Hippocampal formation (tissue), 2 donors: ENCODE measurements around the gene NID1.
A peak's percentile ranks its signal among the peaks of the same experiment; 100 is the strongest.

Experiments used
- DNase-seq, 2 donors: peaks; one replicate each; lab custom pipeline; 2025; lab: John Stamatoyannopoulos, UW

NID1 gene

DNA sequence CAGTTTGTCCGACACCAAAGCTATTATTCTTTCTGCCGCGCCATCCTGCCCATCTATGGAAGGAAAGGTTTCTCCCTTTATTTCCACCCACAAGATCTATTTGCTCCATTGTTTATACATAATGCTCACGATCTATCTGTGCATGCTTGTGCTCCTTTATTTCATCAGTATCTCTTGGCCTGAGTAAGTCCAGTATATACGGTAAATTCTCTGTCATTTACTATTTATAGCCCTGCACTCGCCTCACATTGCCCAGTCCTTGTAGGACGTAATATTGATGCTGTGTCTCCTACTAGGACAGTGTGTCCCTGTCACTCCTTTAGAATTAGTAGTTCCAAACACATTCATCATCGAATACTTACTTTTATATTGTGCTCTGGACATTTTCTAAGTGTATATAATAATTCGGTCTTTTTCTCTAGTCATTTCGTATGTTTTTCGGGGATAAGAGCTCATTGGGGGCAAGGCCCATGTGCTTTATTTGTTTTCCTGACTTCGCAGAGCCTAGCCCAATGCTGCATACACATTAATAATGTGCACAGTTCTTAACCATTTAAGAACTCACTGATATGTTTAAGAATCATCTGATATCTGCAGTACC lies 3.1 kb upstream of the NID1 start:
- no peak for DNase-seq

DNA sequence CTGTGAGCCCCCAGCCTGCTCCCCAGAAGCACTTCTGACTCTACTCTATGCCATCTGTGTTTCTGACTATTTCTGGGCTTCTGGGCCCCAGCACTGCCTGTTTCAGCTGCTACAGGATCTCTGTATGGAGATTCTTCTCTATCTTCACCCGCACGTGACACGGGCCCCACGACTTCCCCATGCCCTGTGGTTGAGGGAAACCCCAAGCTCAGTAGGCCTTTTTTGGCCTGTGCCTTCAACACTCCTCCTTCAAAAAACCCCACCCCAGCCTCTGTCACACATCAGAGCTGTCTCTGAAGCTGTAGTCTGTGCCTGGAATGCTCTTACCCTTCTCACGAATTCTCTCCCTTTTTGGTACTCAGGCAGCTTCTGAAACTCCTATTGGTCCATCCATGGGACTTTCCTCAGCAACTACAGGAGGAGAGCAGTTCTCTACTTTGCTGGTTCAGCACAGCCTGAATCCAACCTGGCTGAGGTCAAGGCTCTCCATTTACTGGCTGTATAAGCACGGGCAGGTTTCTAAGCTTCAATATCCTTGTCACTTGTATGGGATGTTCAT lies 2.0 kb upstream of the NID1 start:
- peak in 1 of 2 donors; percentile 13 for DNase-seq

DNA sequence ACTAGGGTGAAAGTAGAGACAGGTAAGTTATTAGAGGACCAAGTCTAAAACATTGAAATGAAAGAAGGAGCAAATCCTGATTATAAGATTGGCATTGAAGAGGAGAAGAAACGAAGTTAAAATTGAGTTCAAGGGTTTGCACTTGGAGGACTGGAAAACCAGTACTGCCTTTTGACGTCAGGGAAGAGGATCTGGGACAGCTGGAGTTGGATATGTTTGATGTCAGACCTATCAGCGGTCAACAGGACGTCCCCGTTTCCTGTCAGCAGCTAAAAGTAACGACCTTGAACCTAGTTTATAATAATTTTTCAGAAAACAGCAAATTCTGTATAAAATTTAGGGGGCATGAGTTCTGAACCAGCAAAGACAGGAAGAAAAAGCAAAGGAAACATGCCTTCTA lies 1.2 kb upstream of the NID1 start:
- no peak for DNase-seq

DNA sequence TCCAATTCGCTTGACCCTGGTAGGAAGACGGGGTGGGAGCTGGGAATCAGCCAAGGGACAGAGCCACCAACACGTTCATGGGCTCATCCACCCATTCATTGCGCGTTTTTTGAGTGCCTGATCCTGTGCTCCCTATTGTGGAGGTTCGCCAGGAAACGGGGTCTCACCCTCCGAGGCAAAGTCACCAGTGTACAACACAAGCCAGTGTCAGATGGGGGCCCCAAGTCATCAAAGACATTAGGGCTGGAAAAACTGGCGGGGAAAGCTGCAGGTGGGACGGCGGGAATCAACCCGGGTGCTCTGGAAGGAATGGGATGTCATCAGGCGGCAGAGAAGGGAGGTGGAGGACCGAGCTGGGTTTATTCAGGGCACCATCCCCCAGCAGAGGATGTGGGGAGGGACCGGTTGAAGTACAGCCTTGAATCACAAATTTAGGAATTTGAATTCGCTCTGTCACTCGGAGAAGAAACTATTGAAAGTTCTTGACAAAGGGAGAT lies 667 bp upstream of the NID1 start:
- DNase-seq: no peak

DNA sequence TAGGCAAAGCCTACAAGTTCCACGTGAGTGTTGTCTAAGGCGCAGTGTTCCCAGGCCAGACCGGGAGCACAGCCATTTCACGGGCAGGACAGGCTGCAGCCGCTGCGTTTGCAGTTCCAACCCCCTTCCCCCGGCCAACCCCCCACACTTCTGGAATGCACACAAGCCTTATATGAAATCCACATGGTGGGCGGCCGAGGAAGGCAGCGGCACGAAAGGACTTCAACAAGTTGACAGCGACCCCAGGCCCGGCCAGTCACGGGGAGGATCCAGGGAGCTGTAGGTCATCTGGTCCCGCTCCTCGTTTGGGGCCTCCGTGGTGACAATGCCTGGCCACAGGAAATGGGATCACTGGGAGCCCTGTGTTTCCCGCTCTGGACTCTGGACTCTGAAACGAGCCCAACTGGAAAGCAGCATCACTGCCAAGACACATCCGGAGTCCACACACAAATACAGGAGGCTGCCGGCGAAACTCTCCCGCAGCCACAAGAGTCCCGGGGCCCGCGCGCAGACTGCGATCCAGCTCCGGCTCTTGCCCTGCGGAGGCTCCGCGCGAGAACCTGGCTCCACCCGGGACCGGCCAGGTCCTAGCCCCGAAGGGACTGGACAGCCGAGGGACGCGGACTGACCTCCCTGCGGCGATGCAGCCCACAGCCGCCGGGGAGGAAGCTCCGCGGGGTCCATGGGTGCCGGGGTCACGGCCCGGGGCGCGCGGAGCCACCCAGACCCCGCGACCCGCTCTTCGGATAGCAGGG lies 794 bp downstream of the NID1 start:
- peak in 1 of 2 donors; percentile 42 for DNase-seq

DNA sequence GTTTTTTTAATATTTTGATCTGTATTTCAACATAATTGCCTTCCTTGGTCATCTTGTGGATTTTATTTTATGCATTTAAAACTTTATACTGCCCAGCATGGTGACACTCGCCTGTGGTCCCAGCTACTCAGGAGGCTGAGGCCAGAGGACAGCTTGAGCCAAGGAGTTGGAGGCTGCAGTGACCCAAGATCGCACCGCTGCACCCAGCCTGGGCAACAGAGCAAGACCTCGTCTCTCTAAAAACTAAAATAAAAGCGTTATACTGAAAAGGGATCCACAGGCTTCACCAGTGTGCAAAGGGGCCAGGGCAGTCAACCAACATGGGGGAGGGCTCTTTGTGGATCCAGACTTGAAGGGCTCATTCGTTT lies 1.4 kb downstream of the NID1 start:
- no peak for DNase-seq

DNA sequence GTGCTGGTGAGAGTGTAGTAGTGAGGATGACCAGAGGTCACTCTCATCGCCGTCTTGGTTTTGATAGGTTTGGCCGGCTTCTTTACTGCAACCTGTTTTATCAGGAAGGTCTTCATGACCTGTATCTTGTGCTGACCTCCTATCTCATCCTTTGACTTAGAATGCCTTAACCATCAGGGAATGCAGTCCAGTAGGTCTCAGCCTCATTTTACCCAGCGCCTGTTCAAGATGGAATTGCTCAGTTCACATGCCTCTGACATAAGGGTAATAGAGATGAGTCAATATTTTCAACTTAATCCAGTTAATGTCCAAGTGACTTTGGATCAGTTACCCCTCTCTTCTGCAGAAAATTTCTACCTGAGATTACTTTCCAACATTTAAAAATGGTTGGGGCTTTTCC lies 4.6 kb downstream of the NID1 start:
- DNase-seq: no peak

DNA sequence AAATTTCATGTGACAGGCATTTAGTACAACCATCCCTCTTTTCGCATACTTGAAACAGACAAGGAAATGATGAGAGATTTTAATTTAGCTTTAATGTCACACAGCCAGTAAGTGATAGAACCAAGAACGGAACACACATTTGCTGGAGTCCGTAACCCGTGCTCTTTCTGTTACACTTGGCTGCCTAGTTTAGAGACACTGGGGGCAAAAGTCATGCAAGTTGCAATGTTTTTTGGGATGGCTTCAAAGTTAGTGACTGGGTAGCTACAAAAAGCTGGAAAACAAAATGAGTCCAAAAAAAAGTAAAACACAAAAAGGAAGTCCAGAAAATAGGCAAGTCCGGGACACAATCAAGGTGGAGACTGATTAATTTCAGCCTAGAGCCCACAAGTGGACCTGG lies 5.9 kb downstream of the NID1 start:
- no peak for DNase-seq

DNA sequence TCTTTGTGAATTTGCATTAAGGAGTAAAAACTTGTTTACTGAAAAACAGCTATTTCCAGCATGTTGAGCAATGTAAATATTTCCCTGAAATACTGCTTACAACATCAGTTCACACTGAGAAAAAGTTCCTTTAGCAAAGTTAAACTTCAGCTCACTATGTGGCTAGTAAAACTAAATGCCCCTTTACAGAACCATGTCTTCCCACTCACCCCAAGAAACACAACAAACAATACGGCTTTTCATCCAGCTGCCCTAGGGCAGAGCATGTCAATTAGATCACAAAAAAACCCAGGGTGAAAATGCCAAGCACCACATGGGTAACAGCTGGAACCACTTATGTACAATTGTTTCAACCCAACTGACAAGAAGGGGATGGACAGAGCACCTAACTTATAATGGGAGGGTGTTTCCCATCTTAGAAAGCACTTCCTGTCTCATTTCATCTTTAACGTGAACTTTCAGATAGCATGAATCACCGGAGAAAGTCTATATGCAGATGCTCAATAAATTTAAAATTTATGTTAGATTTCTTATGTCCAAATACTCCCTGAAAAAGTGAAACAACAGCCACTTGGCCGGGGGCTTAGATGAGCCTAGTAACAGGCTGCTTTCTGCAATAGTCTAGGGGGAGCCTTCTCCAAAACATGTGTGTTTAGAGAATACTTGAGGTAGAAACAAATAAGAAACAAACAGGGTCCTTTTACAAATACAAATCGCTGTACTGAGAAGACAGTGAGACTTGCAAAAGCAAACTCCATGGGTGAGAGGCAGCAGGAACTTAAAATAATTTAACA lies 6.6 kb downstream of the NID1 start:
- DNase-seq: no peak

DNA sequence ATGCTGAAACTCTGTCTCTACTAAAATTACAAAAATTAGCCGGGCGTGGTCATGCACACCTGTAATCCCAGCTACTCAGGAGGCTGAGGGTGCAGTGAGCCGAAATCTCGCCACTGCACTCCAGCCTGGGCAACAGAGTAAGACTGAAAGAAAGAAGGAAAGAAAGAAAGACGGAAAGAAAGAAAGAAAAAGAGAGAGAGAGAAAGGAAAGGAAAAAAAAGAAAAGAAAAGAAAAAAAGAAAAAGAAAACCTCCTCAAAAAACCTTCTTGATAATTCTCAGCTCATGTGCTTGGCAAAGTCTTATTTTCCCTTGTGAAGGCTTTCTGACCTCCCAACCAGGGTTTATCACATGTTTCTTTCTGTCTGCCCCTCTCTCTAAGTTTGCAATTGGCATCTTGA lies 7.3 kb downstream of the NID1 start:
- DNase-seq: no peak

DNA sequence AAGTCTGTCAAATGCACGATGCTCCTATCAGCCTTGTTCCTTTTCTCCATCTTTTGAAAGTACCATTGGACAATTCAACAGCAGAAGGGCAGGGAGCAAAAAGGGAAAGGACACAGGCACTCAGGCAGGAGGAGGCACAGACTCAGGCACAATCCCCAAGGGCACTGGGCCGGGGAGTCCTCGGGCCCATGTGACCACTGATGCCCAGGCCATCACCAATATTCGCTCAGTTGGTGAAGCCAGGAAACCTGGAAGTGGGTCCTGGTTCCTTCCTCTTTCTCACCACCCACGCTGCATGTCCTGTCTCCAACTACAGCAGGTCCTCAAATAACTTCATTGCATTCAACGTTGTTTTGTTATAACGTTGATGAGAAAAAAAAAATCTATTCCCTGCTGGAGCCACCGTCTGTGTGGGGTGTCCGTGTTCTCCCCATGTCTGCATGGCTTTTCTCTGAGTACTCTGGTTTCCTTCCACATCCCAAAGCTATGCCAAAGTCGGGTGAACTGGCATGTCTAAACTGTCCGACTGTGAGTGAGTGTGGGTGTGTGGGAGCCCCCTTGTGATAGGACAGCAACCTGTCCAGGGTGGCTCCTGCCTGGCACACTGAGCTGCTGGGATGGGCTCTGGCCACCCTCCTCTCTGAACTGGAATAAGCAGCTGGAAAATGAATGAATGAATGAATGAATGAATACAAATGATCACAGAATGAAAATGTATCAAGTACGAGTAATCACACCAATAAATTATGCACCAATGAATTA lies 12.5 kb downstream of the NID1 start:
- DNase-seq: no peak

DNA sequence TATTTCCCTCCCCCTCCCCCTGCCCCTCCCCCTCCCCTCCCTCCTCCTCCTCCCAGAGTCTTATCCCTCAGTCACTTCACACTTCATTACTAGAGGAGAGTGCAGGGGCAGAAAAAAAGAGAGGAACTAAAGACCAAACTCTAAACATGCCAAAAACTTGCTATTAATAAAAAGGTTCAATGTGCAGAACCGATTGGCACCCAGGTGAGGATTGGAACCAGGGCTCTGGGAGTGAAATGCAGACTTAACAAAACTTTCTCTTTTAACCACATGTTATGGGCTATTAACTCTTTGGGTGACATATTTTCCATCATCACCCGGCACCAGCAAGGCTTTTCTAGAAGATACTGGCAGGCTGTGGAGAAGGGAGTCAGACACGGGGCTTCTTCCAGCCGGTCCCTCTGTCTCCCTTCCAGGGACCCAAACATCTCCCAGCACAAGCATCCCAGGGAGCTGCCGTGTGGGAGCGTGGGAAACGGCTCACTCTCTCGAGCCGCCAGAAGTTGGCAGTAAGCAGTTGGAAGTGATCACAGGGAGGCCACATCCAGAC lies 13.6 kb downstream of the NID1 start:
- DNase-seq: no peak

DNA sequence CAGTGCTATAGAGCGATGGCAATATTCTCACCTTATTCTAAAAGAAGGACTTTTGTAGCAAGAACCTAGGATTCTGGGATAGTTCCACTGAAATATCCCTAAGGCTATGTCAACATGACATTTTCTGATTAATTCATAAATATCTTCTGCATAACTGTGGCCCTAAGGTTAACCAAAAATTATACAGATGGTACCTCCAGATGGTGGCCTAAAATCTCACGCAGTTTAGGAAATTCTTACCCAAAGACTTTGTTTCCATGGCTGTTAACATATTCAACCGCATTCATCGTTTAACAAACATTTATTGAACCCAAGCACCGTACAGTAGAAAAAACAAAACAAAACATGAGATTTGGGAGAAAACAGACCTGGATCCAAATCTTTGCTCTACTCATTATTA lies 19.1 kb downstream of the NID1 start:
- DNase-seq: no peak

DNA sequence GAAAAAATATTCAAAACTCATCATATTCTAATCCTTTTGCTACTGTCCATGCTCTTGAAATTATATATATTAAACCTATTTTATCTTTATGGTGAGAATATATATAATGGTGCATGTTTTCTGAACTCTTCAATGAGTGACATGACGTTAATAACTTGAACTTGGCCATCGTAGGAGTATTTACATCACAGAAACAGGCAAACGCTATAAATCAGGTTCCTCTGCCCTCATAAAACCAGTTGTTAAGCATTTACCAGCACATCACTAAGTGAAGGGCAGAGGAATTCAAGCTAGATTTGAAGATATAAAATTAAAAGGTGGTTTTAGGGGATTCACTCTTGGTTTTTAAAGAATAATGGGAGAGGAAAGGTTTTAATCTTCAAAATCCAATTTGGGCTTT lies 20.5 kb downstream of the NID1 start:
- no peak for DNase-seq

DNA sequence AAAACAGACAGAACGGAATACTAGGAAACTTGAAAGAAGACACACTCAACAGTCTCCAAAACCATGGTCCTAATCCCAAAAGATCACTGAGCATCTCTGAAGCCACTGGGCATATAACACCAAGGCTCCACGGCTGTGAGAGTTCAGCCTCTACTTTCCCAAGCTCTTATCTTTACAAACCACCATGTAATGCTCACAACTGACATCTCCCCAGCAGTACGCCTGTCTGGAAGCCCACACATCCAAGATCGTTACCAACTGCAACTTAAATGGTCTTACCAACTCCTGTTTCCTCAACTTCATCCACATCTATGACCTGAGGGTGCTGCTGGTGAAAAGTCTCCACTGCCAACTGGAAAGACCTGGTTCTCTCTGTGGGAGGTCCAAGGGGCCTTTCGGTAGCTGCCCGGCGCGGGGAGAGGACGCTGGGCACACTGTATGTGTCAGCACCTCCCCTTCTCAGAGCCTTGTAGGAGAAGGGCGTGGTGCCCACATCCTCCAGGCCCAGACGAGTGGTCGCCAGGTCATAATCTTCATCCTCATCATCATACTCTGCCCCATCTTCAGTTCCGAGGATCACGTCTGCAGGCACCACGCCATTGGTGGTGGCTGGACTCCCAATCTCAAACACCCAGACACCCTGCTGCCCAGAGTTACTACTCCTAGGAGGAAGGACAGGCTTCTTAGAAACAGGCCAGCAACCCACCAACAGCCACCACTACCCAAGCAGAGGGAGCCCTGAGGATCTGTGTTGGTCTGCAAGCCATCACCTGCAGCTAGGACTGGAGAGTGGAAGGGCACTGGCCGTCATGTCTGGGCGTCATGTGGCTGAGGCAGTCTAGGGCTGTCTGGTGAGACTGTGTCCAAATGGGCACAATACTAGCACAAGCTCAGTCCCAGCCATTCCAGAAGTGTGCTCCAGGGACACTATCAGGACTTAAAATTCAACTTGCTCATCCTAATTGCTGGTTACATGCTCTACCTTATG lies 23.0 kb downstream of the NID1 start:
- DNase-seq: no peak

DNA sequence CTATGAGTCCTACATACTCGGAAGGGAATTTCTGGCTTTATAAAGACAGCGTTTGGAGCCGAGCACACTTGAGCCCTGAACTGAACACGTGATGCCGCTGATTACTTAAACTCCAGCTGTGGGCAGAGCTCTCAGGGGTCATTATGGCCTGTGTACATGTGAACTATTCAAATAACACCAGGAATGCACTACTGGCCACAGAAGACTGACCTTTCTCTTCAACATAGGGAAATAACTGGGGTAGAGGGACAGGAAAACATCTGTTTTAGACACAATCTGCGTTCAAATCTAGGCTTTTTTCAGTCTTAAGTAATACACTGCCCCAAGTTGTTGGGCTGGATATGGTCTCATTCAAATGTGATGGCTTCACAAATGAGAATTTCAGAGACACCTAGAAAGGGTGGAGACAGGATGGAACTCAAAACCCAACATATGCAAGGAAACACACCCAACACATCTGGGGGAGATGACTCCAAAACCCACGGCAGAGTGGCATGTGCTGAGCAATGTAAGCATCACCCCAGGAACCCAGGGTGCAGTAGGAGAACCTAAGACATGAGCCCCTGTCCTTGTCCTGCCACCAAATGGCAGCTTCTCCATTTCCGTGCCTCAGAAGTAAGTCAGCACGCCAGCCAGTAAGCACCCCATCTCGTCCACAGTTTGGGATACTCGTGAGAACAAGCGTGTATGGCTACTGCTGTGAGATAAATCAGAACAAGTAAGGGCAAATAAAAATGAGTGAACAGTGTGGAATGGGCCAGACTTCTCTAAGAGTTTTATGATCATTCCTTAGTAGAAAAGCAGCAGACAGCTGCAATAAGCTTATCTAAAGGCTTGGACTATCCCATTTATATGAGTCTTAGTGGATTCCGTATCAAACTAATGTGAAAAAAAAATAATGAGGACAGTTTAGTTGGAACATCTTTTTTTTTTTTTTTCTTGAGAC lies 24.9 kb downstream of the NID1 start:
- no peak for DNase-seq

DNA sequence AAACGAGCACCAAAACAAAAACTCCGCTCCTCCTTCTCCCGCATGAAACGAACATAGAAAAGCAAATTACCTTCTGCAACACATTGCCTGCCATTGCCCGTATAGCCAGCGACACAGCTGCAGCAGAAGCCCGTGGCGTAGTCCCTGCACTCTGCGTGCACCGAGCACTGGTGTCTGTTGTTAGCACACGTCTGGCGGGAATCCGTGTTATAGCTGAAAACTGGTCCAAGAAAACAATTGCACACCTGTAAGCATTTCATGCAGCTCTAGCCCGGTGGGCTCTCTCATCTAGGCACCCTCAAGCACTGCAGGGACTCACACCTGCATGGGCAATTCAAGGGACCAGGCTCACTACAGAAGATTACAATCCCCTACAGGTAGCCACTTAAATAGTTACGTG lies 26.9 kb downstream of the NID1 start:
- no peak for DNase-seq

DNA sequence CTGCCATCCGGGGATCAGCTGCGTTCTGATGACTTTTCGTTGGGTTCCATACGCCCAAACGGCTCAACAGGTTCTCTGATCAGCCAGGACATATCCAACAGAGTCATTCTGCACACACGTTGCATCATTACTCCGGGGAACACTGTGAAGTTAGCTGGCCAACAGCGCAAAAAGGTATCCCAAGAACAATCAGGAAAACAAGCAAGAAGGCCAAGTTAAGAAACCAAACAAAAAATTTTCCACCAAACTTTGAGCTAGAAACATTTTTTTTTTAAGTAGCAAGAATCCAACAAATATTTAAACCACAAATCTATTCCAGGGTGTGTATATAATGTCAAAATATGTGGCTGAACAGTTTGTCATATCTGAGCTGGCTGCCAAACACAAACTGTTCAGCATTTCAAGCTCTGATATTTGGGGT lies 29.2 kb downstream of the NID1 start:
- no peak for DNase-seq

DNA sequence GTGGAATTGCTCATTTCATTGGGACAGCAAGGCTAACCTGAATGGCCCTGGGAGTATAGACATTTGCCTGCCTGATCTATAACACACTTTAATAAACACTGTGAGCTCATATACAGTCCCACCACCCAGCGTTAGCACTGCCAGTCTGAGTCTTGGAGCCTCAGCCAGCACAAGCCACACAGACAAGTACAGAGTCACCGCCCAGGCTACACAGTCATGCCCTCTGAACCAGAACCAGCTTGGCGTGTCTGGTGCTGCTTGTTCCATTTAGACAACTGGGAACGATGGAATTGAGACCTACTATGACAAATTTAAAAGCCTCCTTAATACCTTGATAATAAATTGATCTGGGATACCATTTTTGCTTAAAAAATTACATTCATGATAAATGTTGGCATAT lies 31.6 kb downstream of the NID1 start:
- DNase-seq: no peak
